ENCODE data around the gene TGFB2. TPM values are rescaled to one million over a fixed set of nuclear protein-coding genes. Genes with fewer than 3 reads are reported as not detected.

Gene TGFB2
- total and polyA plus RNA-seq, 2 donors, result 5.1 to 32.8 TPM

DNA sequence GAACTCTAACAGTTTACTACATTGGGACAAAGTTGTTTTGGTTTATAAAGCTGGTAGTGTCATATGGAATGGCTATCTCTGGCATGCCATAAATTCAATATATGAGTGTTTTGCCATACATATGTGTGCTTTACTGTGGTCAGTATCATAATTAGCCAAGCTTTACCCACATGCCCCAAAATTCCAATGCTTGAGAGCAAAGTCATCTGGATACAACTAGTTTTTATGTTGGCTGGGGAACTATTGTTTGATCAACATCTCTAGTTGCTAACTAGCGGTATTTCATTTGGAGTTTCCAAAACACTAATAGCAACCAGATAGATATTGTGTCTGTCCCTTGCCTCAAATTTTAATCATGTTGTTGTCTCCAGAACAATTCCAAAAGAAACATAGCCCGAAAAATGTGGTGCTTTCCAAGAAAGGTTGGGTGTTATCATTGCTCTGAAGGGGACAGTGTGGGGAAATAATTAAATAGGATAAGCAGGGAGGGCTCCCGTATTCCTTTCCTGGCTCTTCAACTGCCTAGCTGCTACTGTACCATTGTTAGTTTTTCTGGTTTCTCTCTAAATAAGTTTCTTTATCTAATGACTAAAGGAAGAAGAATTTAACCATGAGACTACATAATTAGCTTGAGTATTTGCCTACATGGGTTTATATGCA lies 136.1 kb downstream of the TGFB2 start:
- DNase-seq (ENCODE audit: extremely low spot score), result no peak
- 44% methylated on average over 3 of the region's 3 CpGs for WGBS
- H3K4me1 ChIP-seq (ENCODE audit: insufficient read depth), result peaks cover 1% of the 10 kb centered on the region
- H3K27ac ChIP-seq (ENCODE audit: low read depth), result no peak overlapping the region
- no peaks in the 10 kb centered on the region for H3K36me3 ChIP-seq (ENCODE audit: insufficient read depth)
- no peak overlapping the region for H3K4me3 ChIP-seq (ENCODE audit: low read depth, low read length)

- Histone ChIP-seq H3K27ac (ENCODE audit: low read depth) (no peak overlapping the region), H3K4me1 (ENCODE audit: insufficient read depth) (peaks cover 1% of the 10 kb centered on the region), H3K36me3 (ENCODE audit: insufficient read depth) (no peaks in the 10 kb centered on the region), H3K4me3 (ENCODE audit: low read depth, low read length) (no peak overlapping the region)
- no peak for DNase-seq (ENCODE audit: extremely low spot score)
- 73% methylated on average over 5 of the region's 5 CpGs for WGBS
Measured at GRCh38 chr1:218482683-218483082, 137.5 kb downstream of the TGFB2 start.

- no peak for DNase-seq (ENCODE audit: extremely low spot score)
- 69% methylated on average over 2 of the region's 2 CpGs for WGBS
- H3K36me3 ChIP-seq (ENCODE audit: insufficient read depth), result no peaks in the 10 kb centered on the region
- H3K4me3 ChIP-seq (ENCODE audit: low read depth, low read length), result no peak overlapping the region
- H3K27ac ChIP-seq (ENCODE audit: low read depth), result no peak overlapping the region
- H3K4me1 ChIP-seq (ENCODE audit: insufficient read depth), result no peaks in the 10 kb centered on the region
Measured at GRCh38 chr1:218485241-218485928, 140.2 kb downstream of the TGFB2 start.

DNA sequence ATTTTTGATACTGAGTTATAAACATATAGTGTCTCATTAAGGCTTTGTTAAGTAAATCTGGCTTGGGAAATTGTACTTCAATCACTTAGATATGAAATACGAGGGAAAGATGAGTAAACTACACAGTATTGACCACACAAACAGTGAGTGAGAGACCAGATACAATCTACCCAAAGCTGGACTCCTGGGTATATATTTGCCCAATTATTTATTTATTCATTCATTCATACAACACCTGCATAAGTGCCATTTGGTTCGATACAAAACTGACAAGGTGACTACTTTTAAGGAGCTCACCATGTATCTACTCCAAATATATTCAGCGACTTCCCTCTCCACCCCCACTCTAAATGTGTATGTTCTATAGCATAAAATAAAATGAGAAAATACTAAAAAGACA lies 143.4 kb downstream of the TGFB2 start:
- DNase-seq (ENCODE audit: extremely low spot score), result no peak
- H3K27ac ChIP-seq (ENCODE audit: low read depth), result no peak overlapping the region
- WGBS, result 93% methylated on average over 3 of the region's 3 CpGs
- H3K4me3 ChIP-seq (ENCODE audit: low read depth, low read length), result no peak overlapping the region
- H3K36me3 ChIP-seq (ENCODE audit: insufficient read depth), result no peaks in the 10 kb centered on the region
- no peaks in the 10 kb centered on the region for H3K4me1 ChIP-seq (ENCODE audit: insufficient read depth)

DNA sequence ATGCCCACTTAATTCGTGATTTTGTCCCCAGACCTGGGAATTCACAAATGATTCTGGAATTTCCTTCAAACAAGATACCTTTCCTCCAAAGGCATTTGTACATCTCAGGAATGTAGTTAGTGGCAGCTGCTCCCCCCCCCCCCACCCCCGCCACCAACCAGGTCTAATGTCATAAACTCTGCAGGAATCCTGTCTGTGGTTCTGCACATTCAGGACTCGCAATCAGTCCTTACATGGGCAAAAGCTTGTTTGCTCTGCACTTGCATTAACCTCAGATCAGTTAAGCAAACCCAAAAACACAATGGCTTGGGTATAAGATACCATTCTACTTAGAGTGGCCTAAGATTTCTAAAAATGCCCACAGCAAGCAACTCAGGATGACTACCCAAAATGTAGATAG lies 143.8 kb downstream of the TGFB2 start:
- no peak overlapping the region for H3K4me3 ChIP-seq (ENCODE audit: low read depth, low read length)
- no peak overlapping the region for H3K27ac ChIP-seq (ENCODE audit: low read depth)
- no peaks in the 10 kb centered on the region for H3K4me1 ChIP-seq (ENCODE audit: insufficient read depth)
- no peaks in the 10 kb centered on the region for H3K36me3 ChIP-seq (ENCODE audit: insufficient read depth)
- no peak for DNase-seq (ENCODE audit: extremely low spot score)
- WGBS, result 88% methylated on average over 3 of the region's 3 CpGs

DNA sequence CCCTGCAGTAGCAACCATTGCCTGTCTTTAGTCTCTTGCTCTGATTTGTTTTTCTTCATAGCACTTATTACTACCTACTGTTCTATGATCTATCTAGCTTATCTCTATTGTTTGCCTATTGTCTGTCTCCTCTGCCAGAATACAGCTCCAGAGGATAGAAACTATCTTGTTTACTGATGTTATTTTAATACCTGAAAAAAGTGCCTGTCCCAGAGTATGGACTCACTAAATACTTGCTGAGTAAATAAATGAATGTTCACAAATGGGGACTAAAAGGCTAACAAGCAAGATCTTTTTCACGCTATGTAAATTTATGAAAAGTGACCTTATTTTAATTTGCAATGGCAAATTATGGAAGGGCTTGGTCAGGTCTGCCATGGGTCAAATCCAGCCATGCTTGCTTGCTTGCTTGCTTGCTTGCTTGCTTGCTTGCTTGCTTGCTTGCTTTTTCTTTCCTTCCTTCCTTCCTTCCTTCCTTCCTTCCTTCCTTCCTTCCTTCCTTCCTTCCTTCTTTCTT lies 145.3 kb downstream of the TGFB2 start:
- Histone ChIP-seq H3K4me1 (ENCODE audit: insufficient read depth) (no peaks in the 10 kb centered on the region), H3K27ac (ENCODE audit: low read depth) (no peak overlapping the region), H3K4me3 (ENCODE audit: low read depth, low read length) (no peak overlapping the region), H3K36me3 (ENCODE audit: insufficient read depth) (no peaks in the 10 kb centered on the region)
- WGBS, result 94% methylated on average over 1 of the region's 1 CpG
- no peak for DNase-seq (ENCODE audit: extremely low spot score)

DNA sequence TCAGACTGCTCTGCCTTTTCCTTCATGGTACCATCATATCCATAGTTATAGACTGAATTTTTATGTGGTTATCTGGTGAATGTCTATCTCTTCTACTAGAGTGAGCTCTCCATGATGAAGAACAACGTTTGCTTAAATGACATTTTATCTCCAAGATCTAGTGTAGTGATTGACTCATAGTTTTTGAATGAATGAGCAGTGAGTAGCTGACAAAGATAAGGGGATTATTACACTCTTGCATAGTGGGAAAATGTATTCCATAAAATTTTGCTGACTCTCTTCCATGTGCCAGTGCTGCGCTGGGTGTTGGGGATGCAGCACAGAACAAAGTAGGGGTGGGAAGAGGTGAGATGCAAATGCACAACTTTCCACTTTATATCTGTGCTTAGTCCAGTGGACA lies 147.7 kb downstream of the TGFB2 start:
- Histone ChIP-seq H3K27ac (ENCODE audit: low read depth) (no peak overlapping the region), H3K4me1 (ENCODE audit: insufficient read depth) (no peaks in the 10 kb centered on the region), H3K36me3 (ENCODE audit: insufficient read depth) (no peaks in the 10 kb centered on the region), H3K4me3 (ENCODE audit: low read depth, low read length) (no peak overlapping the region)
- DNase-seq (ENCODE audit: extremely low spot score), result no peak
- 64% methylated on average over 2 of the region's 2 CpGs for WGBS

DNA sequence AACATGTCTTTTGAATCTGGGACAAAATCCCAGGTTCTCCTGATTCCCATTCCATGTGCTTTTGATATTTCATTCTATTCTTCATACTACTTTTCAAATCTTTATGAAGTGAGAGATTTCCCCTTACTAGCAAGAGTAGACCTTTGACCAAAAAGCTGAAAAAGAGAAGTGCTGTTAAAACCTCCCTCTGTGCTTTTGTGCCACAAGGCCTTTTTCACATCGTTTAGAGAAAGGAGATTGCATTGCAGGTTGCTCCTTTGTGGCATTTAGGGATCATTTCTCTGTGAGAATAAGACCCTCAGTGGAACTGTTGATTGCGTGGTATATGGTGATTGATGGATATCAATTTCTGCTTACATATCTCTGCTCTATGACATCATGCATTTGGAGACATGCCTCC lies 148.8 kb downstream of the TGFB2 start:
- no peaks in the 10 kb centered on the region for H3K36me3 ChIP-seq (ENCODE audit: insufficient read depth)
- WGBS, result 63% methylated on average over 2 of the region's 2 CpGs
- H3K27ac ChIP-seq (ENCODE audit: low read depth), result no peak overlapping the region
- H3K4me3 ChIP-seq (ENCODE audit: low read depth, low read length), result no peak overlapping the region
- no peak for DNase-seq (ENCODE audit: extremely low spot score)
- H3K4me1 ChIP-seq (ENCODE audit: insufficient read depth), result no peaks in the 10 kb centered on the region

Small RNA genes within 50 kb of the gene (small RNA-seq; reads per million reads assigned to genes)
- not detected for gene AC096638.1

Other genes starting within 250 kb of the TGFB2 start
- 17.9 TPM for gene RRP15, start 60.0 kb upstream of the TGFB2 start, total RNA-seq
- gene RRP15, start 60.0 kb upstream of the TGFB2 start, polyA plus RNA-seq, result 3.8 TPM

Data from urinary bladder (tissue), 4 donors.